ENCODE results near the gene PNO1.
A peak's percentile ranks its signal among the peaks of the same experiment; 100 is the strongest.
"Not testable (repeated sequence)": the region's sequence is repeated elsewhere in the genome, so short reads cannot be mapped to it uniquely, and the experiment has no call there.

PNO1 gene

GRCh38 chr2:68157402-68158133 is at the start of gene PNO1:
Gene PNO1 (plus strand): TSS chr2:68157888. CDS start chr2:68157935, 47 bp downstream.
- H3K9me3 ChIP-seq (ENCODE audit: insufficient read depth, low read depth, low read length) = no peaks in the 10 kb centered on the region
- H3K4me1 ChIP-seq (ENCODE audit: insufficient read depth, low read length) = peaks cover 9% of the 10 kb centered on the region; the same call in 1 of the 2 replicates
- peaks cover 31% of the 10 kb centered on the region for H3K36me3 ChIP-seq (ENCODE audit: insufficient read depth, low read depth, low read length)
- H3K27me3 ChIP-seq (ENCODE audit: insufficient read depth, low read length) = no peaks in the 10 kb centered on the region
- H3K9ac ChIP-seq (ENCODE audit: low read depth, low read length) = peak within 1 kb of the TSS; percentile 93
- peak within 1 kb of the TSS; percentile 49 for H3K27ac ChIP-seq (ENCODE audit: low read length)
- peak within 1 kb of the TSS; percentile 88 for H3K4me3 ChIP-seq (ENCODE audit: low read length)

- no peak overlapping the region for H3K27ac ChIP-seq (ENCODE audit: low read length)
- no peaks in the 10 kb centered on the region for H3K27me3 ChIP-seq (ENCODE audit: insufficient read depth, low read length)
- no peaks in the 10 kb centered on the region for H3K36me3 ChIP-seq (ENCODE audit: insufficient read depth, low read depth, low read length)
- no peak overlapping the region for H3K9ac ChIP-seq (ENCODE audit: low read depth, low read length)
- no peaks in the 10 kb centered on the region for H3K4me1 ChIP-seq (ENCODE audit: insufficient read depth, low read length)
- H3K9me3 ChIP-seq (ENCODE audit: insufficient read depth, low read depth, low read length) = no peaks in the 10 kb centered on the region
- no peak overlapping the region for H3K4me3 ChIP-seq (ENCODE audit: low read length)
Measured at GRCh38 chr2:68108120-68108519, 49.6 kb upstream of the PNO1 start.

GRCh38 chr2:68110102-68110501 is 47.6 kb upstream of the PNO1 start:
- Histone ChIP-seq H3K9ac (ENCODE audit: low read depth, low read length) (no peak overlapping the region), H3K4me3 (ENCODE audit: low read length) (no peak overlapping the region), H3K27ac (ENCODE audit: low read length) (no peak overlapping the region), H3K36me3 (ENCODE audit: insufficient read depth, low read depth, low read length) (no peaks in the 10 kb centered on the region), H3K4me1 (ENCODE audit: insufficient read depth, low read length) (no peaks in the 10 kb centered on the region), H3K27me3 (ENCODE audit: insufficient read depth, low read length) (no peaks in the 10 kb centered on the region), H3K9me3 (ENCODE audit: insufficient read depth, low read depth, low read length) (no peaks in the 10 kb centered on the region)

- Histone ChIP-seq H3K4me1 (ENCODE audit: insufficient read depth, low read length) (no peaks in the 10 kb centered on the region), H3K4me3 (ENCODE audit: low read length) (no peak overlapping the region), H3K27me3 (ENCODE audit: insufficient read depth, low read length) (no peaks in the 10 kb centered on the region), H3K36me3 (ENCODE audit: insufficient read depth, low read depth, low read length) (no peaks in the 10 kb centered on the region), H3K9me3 (ENCODE audit: insufficient read depth, low read depth, low read length) (no peaks in the 10 kb centered on the region), H3K9ac (ENCODE audit: low read depth, low read length) (no peak overlapping the region), H3K27ac (ENCODE audit: low read length) (no peak overlapping the region)
Measured at GRCh38 chr2:68115965-68116364, 41.7 kb upstream of the PNO1 start.

GRCh38 chr2:68117922-68118321 is 39.8 kb upstream of the PNO1 start:
- not testable (repeated sequence) for H3K27me3 ChIP-seq (ENCODE audit: insufficient read depth, low read length); H3K4me1 ChIP-seq (ENCODE audit: insufficient read depth, low read length); H3K36me3 ChIP-seq (ENCODE audit: insufficient read depth, low read depth, low read length); H3K4me3 ChIP-seq (ENCODE audit: low read length); H3K9me3 ChIP-seq (ENCODE audit: insufficient read depth, low read depth, low read length); H3K9ac ChIP-seq (ENCODE audit: low read depth, low read length); H3K27ac ChIP-seq (ENCODE audit: low read length)

GRCh38 chr2:68118816-68119215 is 38.9 kb upstream of the PNO1 start:
- Histone ChIP-seq H3K27me3 (ENCODE audit: insufficient read depth, low read length) (no peaks in the 10 kb centered on the region), H3K4me3 (ENCODE audit: low read length) (no peak overlapping the region), H3K9me3 (ENCODE audit: insufficient read depth, low read depth, low read length) (no peaks in the 10 kb centered on the region), H3K27ac (ENCODE audit: low read length) (no peak overlapping the region), H3K36me3 (ENCODE audit: insufficient read depth, low read depth, low read length) (no peaks in the 10 kb centered on the region), H3K9ac (ENCODE audit: low read depth, low read length) (no peak overlapping the region), H3K4me1 (ENCODE audit: insufficient read depth, low read length) (no peaks in the 10 kb centered on the region)

GRCh38 chr2:68119504-68119903 is 38.2 kb upstream of the PNO1 start:
- Histone ChIP-seq H3K36me3 (ENCODE audit: insufficient read depth, low read depth, low read length) (no peaks in the 10 kb centered on the region), H3K27me3 (ENCODE audit: insufficient read depth, low read length) (no peaks in the 10 kb centered on the region), H3K4me1 (ENCODE audit: insufficient read depth, low read length) (no peaks in the 10 kb centered on the region), H3K9ac (ENCODE audit: low read depth, low read length) (no peak overlapping the region), H3K27ac (ENCODE audit: low read length) (no peak overlapping the region), H3K9me3 (ENCODE audit: insufficient read depth, low read depth, low read length) (no peaks in the 10 kb centered on the region), H3K4me3 (ENCODE audit: low read length) (no peak overlapping the region)

GRCh38 chr2:68121873-68122679 is 35.6 kb upstream of the PNO1 start:
- Histone ChIP-seq H3K9me3 (ENCODE audit: insufficient read depth, low read depth, low read length) (no peaks in the 10 kb centered on the region), H3K9ac (ENCODE audit: low read depth, low read length) (no peak overlapping the region), H3K4me1 (ENCODE audit: insufficient read depth, low read length) (no peaks in the 10 kb centered on the region), H3K27me3 (ENCODE audit: insufficient read depth, low read length) (no peaks in the 10 kb centered on the region), H3K4me3 (ENCODE audit: low read length) (no peak overlapping the region), H3K27ac (ENCODE audit: low read length) (no peak overlapping the region), H3K36me3 (ENCODE audit: insufficient read depth, low read depth, low read length) (no peaks in the 10 kb centered on the region)

GRCh38 chr2:68122680-68122964 is 35.1 kb upstream of the PNO1 start:
- H3K27ac ChIP-seq (ENCODE audit: low read length) = no peak overlapping the region
- H3K27me3 ChIP-seq (ENCODE audit: insufficient read depth, low read length) = no peaks in the 10 kb centered on the region
- H3K9me3 ChIP-seq (ENCODE audit: insufficient read depth, low read depth, low read length) = no peaks in the 10 kb centered on the region
- no peaks in the 10 kb centered on the region for H3K4me1 ChIP-seq (ENCODE audit: insufficient read depth, low read length)
- H3K4me3 ChIP-seq (ENCODE audit: low read length) = no peak overlapping the region
- no peaks in the 10 kb centered on the region for H3K36me3 ChIP-seq (ENCODE audit: insufficient read depth, low read depth, low read length)
- no peak overlapping the region for H3K9ac ChIP-seq (ENCODE audit: low read depth, low read length)

GRCh38 chr2:68124321-68124720 is 33.4 kb upstream of the PNO1 start:
- Histone ChIP-seq H3K36me3 (ENCODE audit: insufficient read depth, low read depth, low read length) (no peaks in the 10 kb centered on the region), H3K4me1 (ENCODE audit: insufficient read depth, low read length) (no peaks in the 10 kb centered on the region), H3K4me3 (ENCODE audit: low read length) (no peak overlapping the region), H3K9me3 (ENCODE audit: insufficient read depth, low read depth, low read length) (no peaks in the 10 kb centered on the region), H3K27me3 (ENCODE audit: insufficient read depth, low read length) (no peaks in the 10 kb centered on the region), H3K27ac (ENCODE audit: low read length) (no peak overlapping the region), H3K9ac (ENCODE audit: low read depth, low read length) (no peak overlapping the region)

GRCh38 chr2:68125821-68126220 is 31.9 kb upstream of the PNO1 start:
- Histone ChIP-seq H3K9ac (ENCODE audit: low read depth, low read length) (no peak overlapping the region), H3K4me1 (ENCODE audit: insufficient read depth, low read length) (no peaks in the 10 kb centered on the region), H3K4me3 (ENCODE audit: low read length) (no peak overlapping the region), H3K27me3 (ENCODE audit: insufficient read depth, low read length) (no peaks in the 10 kb centered on the region), H3K36me3 (ENCODE audit: insufficient read depth, low read depth, low read length) (no peaks in the 10 kb centered on the region), H3K27ac (ENCODE audit: low read length) (no peak overlapping the region), H3K9me3 (ENCODE audit: insufficient read depth, low read depth, low read length) (no peaks in the 10 kb centered on the region)

GRCh38 chr2:68126561-68126960 is 31.1 kb upstream of the PNO1 start:
- peaks cover 3% of the 10 kb centered on the region; the same call in 1 of the 2 replicates for H3K36me3 ChIP-seq (ENCODE audit: insufficient read depth, low read depth, low read length)
- H3K27me3 ChIP-seq (ENCODE audit: insufficient read depth, low read length) = no peaks in the 10 kb centered on the region

More at GRCh38 chr2:68126561-68126960, 31.1 kb upstream of the PNO1 start:
- Histone ChIP-seq H3K9me3 (ENCODE audit: insufficient read depth, low read depth, low read length) (no peaks in the 10 kb centered on the region), H3K4me3 (ENCODE audit: low read length) (no peak overlapping the region), H3K4me1 (ENCODE audit: insufficient read depth, low read length) (no peaks in the 10 kb centered on the region), H3K9ac (ENCODE audit: low read depth, low read length) (no peak overlapping the region), H3K27ac (ENCODE audit: low read length) (no peak overlapping the region)
